ENCODE results near the gene ZFPM1.
A peak's percentile ranks its signal among the peaks of the same experiment; 100 is the strongest.
"Not testable (repeated sequence)": the region's sequence is repeated elsewhere in the genome, so short reads cannot be mapped to it uniquely, and the experiment has no call there.

Gene ZFPM1

DNA sequence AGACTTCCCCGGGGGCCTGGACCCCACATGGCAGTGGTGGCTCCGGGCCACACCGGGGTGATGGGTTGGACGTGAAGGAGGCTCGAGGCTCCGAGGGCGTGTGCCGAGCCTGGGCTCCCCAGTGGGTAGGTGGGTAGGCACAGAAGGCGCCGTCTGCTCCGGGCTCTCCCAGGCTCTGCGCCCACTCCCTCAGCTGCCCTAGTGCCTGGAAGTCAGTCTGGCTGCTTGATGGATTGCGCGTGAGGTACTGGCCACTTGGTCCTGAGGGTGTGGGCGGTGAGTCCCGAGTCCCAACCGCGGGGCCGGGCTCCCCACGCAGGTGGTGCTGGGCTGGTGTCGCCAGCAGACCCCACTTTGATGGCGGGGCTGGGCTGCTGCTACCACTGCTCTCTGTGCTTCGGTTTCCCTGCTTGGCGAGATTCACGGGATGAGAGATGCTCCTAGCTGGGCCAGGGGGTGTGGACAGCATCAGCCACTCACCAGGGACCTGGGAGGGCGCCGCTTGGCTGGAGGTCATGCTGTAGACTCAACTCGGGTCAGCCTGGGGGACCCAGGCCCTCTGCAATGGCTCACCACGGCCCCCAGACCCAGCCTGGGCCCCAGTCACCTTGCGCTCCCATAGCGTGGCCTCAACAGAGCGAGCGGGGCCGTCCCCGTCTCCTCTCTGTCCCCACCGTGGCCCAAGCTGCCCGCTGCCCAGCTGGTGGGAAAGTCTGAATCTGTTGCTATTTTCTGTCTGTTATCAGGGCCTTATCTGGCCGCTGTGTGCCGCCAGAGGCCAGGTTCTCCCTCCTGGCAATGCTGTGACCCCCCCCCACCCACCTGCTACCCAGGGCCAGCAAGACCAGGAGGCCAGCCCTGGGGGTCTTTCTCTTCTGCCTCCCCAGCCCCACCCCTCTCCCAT lies 26.1 kb downstream of the ZFPM1 start:
- no peak for DNase-seq (ENCODE audit: low read depth in 3 of 3)

DNA sequence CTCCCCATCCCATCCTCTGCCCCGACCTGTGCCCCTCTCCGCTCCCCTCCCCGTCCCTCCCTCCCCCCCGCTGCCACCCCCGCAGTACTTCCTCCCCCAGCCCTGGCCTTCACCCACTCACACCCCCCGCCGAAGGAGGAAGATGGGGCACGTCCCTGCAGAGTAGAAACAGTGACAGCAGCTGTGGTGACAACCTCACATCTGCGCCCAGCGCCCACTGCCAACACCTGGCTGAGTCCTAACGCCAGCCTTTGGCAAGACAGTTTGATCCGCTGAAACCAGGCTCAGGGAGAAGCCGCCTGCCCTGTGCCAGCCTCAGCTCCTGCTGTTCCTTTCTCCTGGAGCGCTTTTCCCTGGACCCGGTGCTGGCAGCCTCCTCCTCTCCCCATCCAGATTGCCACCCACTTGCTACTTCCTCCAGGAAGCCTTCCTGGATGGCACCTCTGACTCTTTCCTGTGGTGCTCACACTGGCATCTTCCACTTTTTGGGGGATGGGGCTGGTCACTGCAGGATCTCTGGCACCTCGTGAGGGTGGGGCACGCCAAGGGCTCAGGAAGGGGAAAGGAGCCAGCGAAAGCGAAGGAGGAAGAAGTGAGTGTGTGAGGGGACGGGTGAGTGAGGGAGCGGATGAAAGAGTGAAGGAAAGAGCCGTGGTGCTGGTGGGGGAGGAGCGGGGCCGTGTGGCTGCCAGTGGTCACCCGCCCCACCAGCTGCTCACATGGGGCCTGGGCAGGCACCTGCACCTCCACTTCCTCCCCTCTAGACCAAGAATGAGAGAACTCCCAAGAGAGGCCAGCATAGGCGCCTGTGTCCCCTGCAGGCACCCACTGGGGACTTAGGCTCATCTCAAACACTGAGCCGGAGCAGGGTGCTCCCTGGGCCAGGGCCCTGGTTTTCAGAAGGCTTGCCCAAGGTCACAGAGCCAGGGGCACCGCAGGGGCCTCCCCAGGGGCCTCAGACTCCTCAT lies 27.0 kb downstream of the ZFPM1 start:
- peak in 1 of 3 experiments; percentile 21 for DNase-seq (ENCODE audit: low read depth in 3 of 3)

DNA sequence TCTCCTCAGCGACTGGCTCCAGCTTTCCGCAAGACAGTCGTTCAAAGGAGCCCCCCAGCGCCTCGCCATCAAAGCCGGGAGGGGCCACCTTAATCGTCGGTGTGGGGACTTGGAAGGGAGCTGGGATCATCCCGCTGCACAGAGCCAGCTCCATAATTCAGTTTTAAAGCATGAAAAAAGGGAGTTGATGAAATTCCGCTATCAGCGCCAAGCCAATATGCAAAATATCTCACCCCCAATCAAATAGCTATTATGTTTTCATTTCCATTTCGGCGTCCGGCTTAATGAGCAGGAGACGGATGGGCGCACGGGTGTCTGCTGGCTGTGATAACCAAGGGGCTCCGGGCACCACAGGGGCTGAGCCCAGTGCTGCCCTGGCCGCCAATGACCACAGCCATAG lies 27.7 kb downstream of the ZFPM1 start:
- no peak for DNase-seq (ENCODE audit: low read depth in 3 of 3)

DNA sequence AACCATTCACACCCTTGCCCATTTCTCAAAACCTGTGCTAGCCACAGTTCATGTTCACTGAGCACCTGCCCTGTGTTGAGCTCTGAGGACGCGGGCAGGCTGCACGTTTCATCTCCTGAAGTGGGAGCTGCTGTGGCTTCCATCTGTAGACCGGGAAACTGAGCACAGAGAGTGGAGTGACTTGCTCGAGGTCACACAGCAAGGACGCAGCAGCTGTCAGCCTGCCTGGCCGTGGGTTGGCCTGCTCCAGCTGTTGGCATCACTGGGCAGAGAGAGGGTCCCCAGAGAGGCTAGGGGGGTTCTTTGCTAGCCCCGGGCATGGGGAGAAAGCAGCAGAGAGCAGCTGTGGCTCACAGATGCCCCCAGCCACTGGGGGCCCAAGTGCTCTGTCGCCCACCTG lies 28.8 kb downstream of the ZFPM1 start:
- no peak for DNase-seq (ENCODE audit: low read depth in 3 of 3)

DNA sequence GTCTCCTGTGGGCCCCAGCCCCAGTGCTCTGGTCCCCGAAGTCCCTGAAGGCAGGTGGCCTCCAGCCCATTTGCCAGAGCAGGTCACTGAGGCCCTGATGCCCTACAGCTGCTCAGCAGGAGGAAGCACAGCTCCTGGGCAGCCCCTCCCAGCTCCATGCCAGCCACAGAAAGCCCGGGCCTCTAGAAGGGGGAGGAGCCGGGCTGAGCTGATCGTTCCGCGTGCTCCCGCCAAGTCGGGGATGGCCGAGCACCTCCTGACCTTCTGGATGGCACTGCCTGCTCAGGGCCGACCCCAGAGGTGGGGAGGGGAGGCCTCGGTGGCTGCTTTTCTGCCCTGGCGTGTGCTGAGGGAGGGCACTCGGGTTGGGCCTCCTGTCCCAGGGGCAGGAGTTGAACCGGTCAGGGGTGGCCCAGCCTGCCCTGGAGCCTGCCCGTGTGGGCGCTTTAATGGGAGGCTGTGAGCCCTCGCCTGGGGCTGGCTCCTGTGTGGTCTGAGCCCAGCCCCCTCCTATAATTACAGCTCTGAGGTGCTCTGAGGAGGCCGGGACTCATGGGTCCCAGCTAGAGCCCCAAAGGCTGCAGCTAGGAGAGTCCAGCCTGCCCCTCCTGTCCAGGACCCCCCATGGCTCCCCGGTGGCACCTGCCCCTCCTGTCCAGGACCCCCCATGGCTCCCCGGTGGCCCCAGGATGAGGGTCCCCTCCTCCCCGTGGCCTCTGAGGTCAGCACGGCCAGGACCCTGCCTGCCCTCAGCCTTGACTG lies 29.7 kb downstream of the ZFPM1 start:
- no peak for DNase-seq (ENCODE audit: low read depth in 3 of 3)

DNA sequence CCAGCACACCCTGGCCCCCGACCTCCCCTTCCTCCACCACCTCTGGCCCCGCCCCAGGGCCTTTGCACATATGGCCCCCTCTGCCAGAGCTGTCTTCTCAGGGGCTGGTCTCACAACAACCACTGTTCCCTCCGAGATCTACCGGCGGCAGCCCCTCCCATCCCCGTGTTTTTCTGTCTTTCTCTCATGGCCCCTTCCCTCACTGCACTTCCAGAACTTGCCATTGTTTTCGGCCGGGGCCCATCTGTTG lies 30.2 kb downstream of the ZFPM1 start:
- no peak for DNase-seq (ENCODE audit: low read depth in 3 of 3)

DNA sequence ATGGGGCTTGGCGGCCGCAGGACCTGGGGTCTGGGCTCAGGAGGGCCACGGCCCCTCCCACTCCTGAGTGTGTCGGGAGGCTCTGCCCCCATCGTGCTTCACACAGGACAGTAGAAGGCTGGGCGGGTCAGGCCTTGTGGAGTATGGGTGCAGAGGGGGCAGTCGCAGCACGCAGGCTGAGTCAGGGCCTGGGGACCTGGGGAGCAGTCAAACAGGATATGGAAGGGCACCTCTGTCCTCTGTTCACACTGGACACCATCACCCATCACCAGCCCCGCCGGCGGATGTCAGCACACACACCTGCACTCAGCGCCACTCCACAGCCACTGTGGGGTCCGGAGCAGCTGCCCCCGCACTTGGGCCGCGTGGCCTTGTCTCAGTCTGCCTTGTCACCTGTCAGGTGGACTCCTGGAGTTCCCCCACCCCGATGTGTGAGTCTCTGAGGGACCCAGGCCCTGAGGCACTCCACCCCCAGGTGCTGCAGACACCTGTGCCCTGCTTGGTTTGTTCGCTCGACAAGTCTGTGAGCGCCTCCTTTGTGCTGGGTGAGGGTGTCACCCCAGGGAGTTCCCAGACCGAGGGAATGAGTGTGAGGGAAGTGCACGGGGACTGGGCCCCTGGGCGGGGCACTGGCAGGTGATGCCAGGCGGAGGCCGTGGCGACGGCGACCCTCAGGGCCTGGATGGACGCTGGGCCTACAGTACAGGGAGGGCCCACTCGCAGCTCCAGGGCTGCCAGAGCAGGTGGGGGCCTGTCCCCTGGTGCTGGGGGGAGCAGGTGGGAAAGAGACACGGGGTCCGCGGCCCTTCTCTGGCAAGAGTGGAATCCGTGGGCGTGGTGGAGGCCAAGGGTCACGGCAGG lies 31.7 kb downstream of the ZFPM1 start:
- no peak for DNase-seq (ENCODE audit: low read depth in 3 of 3)

DNA sequence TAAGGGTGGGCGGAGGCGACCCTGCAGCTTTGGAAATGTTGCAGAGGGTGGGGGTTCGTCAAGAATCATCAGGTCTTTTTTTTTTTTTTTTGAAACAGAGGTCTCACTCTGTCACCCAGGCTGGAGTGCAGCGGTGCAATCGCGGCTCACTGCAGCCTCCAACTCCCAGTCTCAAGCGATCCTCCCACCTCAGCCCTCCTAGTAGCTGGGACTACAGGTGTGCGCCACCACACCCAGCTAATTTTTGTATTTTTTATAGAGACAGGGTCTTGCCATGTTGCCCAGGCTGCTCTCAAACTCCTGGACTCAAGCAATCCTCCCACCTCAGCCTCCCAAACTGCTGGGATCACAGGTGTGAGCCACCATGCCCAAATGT lies 32.3 kb downstream of the ZFPM1 start:
- not testable (repeated sequence) for DNase-seq (ENCODE audit: low read depth in 3 of 3)

DNA sequence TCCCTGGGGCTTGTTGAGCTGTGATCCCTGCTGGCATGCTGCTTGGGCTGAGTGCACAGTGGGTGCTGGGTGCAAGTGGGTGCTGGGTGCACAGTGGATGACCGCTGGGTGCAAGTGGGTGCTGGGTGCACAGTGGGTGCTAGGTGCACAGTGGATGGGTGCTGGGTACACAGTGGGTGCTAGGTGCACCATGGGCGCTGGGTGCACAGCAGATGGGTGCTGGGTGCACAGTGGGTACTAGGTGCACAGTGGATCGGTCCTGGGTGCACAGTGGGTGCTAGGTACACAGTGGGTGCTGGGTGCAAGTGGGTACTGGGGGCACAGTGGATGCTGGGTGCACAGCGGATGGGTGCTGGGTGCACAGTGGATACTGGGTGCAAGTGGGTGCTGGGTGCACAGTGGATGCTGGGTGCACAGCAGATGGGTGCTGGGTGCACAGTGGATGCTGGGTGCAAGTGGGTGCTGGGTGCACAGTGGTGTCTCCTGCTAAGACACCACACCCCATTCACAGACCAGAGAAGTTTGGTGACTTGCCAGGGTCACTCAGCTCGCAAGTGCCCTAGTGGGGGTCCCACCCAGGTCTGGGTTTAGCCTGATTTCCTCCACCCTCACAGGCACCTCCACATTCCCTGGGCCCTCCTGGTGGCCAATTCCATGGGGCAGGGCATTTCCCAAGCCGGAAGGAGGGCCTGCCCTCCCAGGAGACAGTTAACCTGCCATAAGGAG lies 33.5 kb downstream of the ZFPM1 start:
- no peak for DNase-seq (ENCODE audit: low read depth in 3 of 3)

DNA sequence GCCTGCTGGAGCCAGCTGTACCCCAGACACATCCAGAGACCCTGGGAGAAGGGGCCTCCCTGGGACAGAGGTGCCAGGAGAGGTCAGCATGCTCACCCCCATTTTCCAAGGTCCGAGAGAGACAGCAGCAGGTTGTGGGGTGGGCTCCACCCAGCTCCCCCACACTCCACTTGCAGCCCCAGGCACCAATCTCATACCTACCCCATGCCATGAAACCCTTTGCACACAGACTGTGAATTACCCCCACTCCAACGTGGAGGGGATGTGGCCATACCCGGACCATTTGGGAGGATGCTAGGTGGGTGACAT lies 34.0 kb downstream of the ZFPM1 start:
- no peak for DNase-seq (ENCODE audit: low read depth in 3 of 3)

DNA sequence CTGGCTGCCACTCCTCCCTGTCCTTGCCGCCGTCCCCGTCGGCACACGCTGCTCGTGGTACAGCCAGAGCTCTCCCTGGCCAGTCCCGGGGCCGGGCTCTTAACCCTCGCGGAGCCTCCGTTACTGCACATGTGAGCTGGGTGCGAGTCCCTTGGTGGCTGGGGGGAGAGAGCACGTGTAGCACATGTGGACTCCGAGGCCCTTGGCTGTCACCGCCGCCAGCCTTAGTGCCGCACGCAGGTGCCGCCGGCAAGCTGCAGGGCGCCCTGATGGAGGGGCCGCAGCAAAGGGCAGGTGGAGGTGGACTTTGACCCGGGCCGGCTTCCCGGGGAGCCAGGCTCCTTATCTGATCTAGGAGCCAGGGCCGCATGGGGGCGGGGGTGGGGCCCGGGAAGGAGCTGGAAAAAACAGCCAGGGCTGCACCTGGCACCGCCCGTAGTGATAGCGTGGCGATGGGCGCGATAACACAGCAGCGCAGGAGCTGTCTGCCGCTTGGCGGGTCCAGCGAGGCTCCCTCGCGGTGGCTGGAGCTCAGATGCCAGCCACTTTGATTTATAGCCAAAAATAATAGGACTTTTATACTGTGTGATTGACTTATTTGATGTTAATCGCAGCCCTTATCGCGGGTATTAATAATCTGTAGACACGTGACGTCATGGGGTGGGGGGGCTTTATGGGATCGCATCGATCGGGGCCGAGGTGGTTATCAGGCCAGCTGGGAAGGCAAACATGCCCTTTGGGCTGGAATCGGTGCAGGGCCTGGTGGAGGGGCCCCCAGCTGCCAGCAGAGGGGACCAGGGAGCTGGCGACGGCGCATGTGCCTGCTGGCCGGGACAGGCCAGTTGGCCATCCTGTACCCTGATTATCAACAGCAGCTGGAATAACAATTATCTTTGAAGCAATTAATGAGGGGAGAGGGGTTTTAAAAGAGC lies 35.1 kb downstream of the ZFPM1 start:
- DNase-seq (ENCODE audit: low read depth in 3 of 3): no peak

DNA sequence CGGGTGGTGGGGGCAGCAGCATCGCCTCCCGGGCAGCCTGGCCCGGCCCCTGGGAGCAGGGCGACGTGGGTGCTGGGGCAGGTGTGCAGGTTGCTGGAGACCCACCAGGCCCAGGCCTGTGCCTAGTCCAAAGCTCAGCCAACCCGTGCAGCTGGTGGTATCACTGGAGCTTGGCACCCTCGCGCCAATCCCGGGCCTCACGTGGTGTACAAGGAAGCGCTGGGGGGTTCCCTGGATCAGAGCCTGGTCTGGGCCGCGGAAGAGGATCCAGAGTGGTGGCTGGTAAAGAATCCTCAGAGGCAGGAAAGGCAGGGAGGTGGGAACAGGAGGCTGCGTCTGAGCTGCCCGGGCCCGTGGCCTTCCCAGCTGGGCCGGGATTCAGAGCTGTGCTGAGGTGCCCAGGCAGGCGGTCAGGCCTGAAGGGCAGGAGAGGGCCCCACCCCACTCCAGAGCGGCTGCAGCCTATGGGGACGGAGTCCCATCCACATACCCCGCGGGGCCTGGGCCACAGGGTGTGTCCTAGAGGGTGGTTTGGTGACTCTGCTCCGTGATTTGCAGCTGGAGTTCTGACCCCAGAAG lies 36.2 kb downstream of the ZFPM1 start:
- no peak for DNase-seq (ENCODE audit: low read depth in 3 of 3)

DNA sequence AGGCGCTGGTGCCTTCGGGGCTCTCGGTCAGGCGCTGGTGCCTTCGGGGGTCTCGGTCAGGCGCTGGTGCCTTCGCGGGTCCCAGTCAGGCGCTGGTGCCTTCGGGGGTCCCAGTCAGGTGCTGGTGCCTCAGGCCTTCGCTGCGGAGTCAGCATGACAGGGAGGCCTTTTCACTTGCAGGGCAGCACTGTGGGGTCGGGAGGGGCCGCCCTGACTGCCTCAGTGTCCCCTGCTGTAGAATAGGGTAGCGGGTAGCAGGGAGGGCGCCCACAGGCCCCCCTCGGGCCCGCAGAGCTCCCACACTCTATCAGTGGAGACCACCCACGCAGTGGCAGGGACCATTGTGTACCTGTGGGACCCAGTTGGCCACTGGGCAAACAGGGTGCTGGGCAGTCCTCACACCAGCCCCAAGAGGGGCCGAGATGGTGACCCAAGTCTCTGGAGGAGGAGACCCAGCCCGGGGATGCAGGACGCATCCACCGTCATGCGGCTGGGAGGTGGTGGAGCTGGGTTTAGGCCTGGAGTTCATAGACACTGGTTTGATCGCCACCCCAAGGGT lies 38.0 kb downstream of the ZFPM1 start:
- DNase-seq (ENCODE audit: low read depth in 3 of 3): no peak

DNA sequence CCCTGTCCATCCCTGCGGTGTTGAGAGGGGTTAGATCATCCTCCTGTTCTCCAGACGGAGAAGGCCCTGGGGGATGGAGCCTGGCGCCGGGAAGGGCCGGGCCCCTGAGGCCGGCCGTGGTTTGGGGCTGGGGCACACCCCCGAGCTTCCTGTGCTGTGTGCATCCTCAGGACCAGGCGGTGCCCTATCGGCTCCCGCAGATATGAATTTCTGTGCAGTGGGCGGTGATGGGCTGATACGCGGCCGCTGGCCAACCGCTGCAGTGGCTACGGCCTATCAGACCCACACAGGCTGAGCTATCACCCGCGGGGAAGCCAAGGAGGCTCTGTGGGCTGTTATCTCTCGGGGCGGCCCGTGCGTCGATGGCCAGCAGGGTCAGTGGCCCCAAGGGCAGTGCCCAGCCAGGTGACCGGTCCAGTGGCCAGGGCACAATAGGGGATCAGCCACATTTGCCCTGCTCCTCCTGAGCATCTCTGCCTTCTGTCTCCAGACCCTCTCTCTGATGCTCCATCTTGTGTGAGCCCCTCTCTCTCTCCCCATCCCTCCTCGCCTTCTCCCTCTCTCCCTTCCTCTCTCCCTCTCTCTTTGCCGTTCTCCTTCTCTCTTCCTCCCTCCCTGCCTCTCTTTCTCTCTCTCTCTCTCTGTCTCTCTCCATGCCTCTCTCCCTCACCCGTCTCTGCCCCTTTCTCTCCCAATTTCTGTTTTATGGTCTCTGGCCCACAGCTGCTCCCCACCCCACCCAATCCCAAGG lies 38.7 kb downstream of the ZFPM1 start:
- DNase-seq (ENCODE audit: low read depth in 3 of 3): no peak

DNA sequence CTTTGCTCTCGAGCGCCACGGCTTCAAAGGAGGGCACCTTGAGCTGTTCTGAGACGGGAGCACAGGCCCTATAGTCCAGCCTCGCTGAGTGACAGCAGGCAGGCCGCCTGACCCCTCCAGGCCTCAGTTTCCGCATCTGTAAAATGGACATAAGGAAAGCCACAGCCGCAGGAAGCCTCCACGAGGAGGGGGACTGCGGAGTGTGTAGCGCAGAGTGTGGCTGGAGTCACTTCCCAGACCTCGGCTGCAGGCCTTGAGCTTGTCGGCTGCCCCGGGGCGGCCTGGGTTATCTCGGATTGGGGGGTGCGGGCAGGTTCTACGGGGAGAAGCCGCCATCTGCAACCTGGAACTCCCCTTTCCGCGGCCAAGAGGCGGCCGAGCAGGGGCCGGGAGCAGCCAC lies 40.8 kb downstream of the ZFPM1 start:
- DNase-seq (ENCODE audit: low read depth in 3 of 3): no peak

DNA sequence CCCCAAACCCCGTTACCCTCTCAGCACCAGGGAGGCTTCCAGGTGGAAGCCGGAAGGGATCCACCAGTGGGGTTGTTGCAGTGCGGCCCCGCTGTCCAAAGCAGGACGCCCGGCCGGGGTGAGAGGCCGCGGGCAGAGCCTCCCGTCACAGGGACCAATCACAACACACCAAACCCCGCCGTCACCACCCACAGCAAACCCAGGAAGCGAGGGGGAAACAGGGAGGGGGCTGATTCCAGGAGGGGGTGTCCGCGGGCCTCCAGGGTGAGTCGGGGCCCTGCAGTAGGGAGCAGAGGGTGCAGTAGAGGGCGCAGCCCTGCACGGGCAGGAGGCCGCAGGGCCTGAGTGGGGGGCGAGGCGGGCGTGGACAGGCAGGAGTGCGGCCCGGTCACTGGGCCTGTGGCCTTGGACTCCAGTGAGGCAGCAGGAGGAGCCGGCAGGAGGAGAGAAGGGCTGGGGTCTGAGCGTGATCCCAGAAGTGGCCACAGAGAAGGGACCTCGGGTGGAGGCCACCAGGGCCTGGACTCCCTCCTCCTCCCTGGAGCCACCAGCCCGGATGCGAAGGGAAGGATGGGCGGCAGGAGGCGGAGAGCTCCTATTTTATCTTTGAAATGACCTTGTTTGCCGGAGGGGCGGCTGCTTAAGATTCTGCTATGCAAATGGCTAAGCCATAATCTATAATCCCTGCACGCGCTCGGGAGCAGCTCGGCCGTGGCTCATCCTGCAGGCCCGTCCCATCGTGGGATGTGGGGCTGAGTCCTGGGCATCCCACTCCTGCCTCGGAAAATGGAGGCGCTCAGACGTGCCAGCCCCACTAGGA lies 41.5 kb downstream of the ZFPM1 start:
- DNase-seq (ENCODE audit: low read depth in 3 of 3): no peak

DNA sequence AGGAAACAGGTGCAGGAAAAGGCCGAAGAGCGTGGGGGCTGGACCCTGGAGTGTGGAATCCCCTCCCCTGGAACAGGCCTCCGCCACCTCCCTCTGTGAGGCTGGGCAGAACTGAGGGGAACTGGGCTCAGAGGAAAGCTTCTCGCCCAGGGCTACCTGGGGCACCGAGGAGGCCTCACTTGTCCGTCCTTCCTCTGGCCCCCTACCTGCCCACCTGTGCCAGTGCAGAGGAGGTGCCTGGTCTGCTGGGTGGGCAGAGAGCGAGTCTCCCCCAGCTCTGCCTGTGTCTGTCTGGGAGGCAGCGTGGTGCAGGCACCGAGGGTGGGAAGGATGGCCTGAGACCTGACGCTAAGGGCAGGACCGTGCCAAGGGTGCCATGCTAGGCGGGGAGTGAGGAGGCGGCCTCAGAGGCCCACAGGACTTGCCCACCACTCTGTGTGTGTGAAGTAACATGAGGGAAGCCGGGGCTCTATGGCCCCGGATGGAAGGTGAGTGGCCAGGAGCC lies 42.2 kb downstream of the ZFPM1 start:
- no peak for DNase-seq (ENCODE audit: low read depth in 3 of 3)

Measured in stimulated activated CD4-positive, alpha-beta T cell treated with anti-CD3 and anti-CD28 coated beads, TNF-alpha, amount 100 ng/mL, for 24 hours (primary cell).